Activated CD4-positive, alpha-beta T cell treated with anti-CD3 and anti-CD28 coated beads for 4 hours (primary cell): Measurements from ENCODE around the gene RAB12.
A peak's percentile ranks its signal among the peaks of the same experiment; 100 is the strongest.
"Not testable (repeated sequence)": the region's sequence is repeated elsewhere in the genome, so short reads cannot be mapped to it uniquely, and the experiment has no call there.

Experiments
- DNase-seq, 2 donors: peaks; one replicate each; pipeline ENCODE4 v3.0.0-alpha.2; 2020

The RAB12 gene

GRCh38 chr18:8608795-8609658 is at the start of gene RAB12:
Gene RAB12 (plus strand): TSS chr18:8609437. CDS start chr18:8609440, 3 bp downstream.
- peak; percentile 80 to 85 for DNase-seq

GRCh38 chr18:8559612-8560186 is 49.5 kb upstream of the RAB12 start:
- DNase-seq = no peak

GRCh38 chr18:8561123-8561910 is 47.9 kb upstream of the RAB12 start:
- no peak for DNase-seq

GRCh38 chr18:8562070-8562469 is 47.2 kb upstream of the RAB12 start:
- no peak for DNase-seq

GRCh38 chr18:8562919-8563318 is 46.3 kb upstream of the RAB12 start:
- no peak for DNase-seq

- DNase-seq = no peak
Measured at GRCh38 chr18:8571399-8571798, 37.8 kb upstream of the RAB12 start.

GRCh38 chr18:8573766-8574165 is 35.5 kb upstream of the RAB12 start:
- not testable (repeated sequence) for DNase-seq

GRCh38 chr18:8584798-8585197 is 24.4 kb upstream of the RAB12 start:
- DNase-seq = no peak

- DNase-seq = no peak
Measured at GRCh38 chr18:8586941-8587340, 22.3 kb upstream of the RAB12 start.

- no peak for DNase-seq
Measured at GRCh38 chr18:8595445-8595844, 13.8 kb upstream of the RAB12 start.

- no peak for DNase-seq
Measured at GRCh38 chr18:8601277-8602032, 7.8 kb upstream of the RAB12 start.

- no peak for DNase-seq
Measured at GRCh38 chr18:8602040-8602439, 7.2 kb upstream of the RAB12 start.

GRCh38 chr18:8602557-8602956 is 6.7 kb upstream of the RAB12 start:
- no peak for DNase-seq

- no peak for DNase-seq
Measured at GRCh38 chr18:8603663-8604520, 5.3 kb upstream of the RAB12 start.

GRCh38 chr18:8605974-8606373 is 3.3 kb upstream of the RAB12 start:
- no peak for DNase-seq

GRCh38 chr18:8607776-8608742 is 1.2 kb upstream of the RAB12 start:
- no peak for DNase-seq

GRCh38 chr18:8609659-8610458 is 622 bp downstream of the RAB12 start:
- DNase-seq = peak in 1 of 2 donors; percentile 2

- DNase-seq = no peak
Measured at GRCh38 chr18:8610459-8610851, 1.2 kb downstream of the RAB12 start.

GRCh38 chr18:8611916-8612576 is 2.8 kb downstream of the RAB12 start:
- DNase-seq = no peak
